HEK293T (cell line): ENCODE data around the gene LHX6.

Source experiments
- FOXA1 ChIP-seq: fragments of 450-650 bp; IDR thresholded peaks from 2 replicates; pipeline ENCODE4 v1.6.1; 2016; ENCODE audit warnings: mild to moderate bottlenecking
- FOXM1 ChIP-seq: fragments of 450-650 bp; IDR thresholded peaks from 2 replicates; pipeline ENCODE4 v1.6.1; 2017; ENCODE audit warnings: mild to moderate bottlenecking, borderline replicate concordance
- LEF1 ChIP-seq: fragments of 450-650 bp; IDR thresholded peaks from 2 replicates; pipeline ENCODE4 v1.6.1; 2017; ENCODE audit warnings: mild to moderate bottlenecking, borderline replicate concordance
- SP1 ChIP-seq: fragments of 450-650 bp; IDR thresholded peaks from 2 replicates; pipeline ENCODE4 v1.6.1; 2017
- SUZ12 ChIP-seq: fragments of 450-650 bp; IDR thresholded peaks from 2 replicates; pipeline ENCODE4 v1.6.1; 2016; ENCODE audit warnings: mild to moderate bottlenecking
- TARDBP ChIP-seq: fragments of 450-650 bp; IDR thresholded peaks from 2 replicates; pipeline ENCODE4 v1.6.1; 2016

DNA sequence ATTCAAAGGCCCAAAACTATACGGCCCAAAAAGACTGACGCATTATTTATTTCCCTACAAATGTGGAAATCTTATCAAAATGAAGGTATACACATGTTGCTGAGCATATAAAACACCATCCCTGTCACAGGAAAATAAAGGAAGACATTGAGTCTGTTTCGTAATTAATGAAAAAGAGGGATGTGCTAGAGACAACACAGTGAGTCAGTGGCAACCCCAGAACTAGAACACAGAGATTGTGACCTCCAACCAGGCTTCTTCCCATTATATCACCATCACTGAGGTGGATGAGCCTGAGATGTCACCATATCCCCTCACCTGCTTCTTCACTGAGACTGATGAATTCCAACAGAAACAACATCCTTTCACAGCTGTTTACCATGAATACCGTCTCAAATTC is 73.0 kb downstream of the LHX6 start:
- TF ChIP-seq SP1: no peak
- TF ChIP-seq TARDBP: no peak
- TF ChIP-seq FOXM1: no peak
- no peak for TF ChIP-seq LEF1
- TF ChIP-seq FOXA1: no peak
- no peak for TF ChIP-seq SUZ12
